ENCODE measurements around the gene STK32B. TPM values are rescaled to one million over a fixed set of nuclear protein-coding genes. Genes with fewer than 3 reads are reported as not detected.

STK32B gene
- total and polyA plus RNA-seq, 9 of the 15 experiments (the other 6 are each of a cell fraction or from before 2014, with no cell fraction given), result 0.03 to 0.20 (median 0.07) TPM; not detected in 2

GRCh38 chr4:5037553-5038551 lies 13.4 kb upstream of the STK32B start (continued):
- TF ChIP-seq ELK1 (CRISPR knock-in tag; IDR thresholded peaks at IDR 0.05) (no peak), FOXM1 (IDR thresholded peaks at IDR 0.05; ENCODE audit: low read depth) (peak; percentile 37; the same call in 1 of the 2 replicates), FOXM1 (CRISPR knock-in tag; IDR thresholded peaks at IDR 0.05; ENCODE audit: low read depth) (no peak), FOXJ3 (CRISPR knock-in tag; IDR thresholded peaks at IDR 0.05) (no peak), HNRNPUL1 (IDR thresholded peaks at IDR 0.05; ENCODE audit: low read length) (no peak), SPI1 (IDR thresholded peaks at IDR 0.05; ENCODE audit: borderline replicate concordance, low read depth, low read length) (peak; percentile 88), ZBTB9 (CRISPR knock-in tag; IDR thresholded peaks at IDR 0.05) (no peak), SRF (CRISPR knock-in tag; IDR thresholded peaks at IDR 0.05) (no peak), ATF1 (CRISPR knock-in tag; IDR thresholded peaks at IDR 0.05) (no peak), ATF1 (tag; IDR thresholded peaks at IDR 0.05) (no peak), RAD21 (CRISPR knock-in tag; conservative IDR thresholded peaks at IDR 0.05 in 1 of 2, IDR thresholded peaks at IDR 0.05 in 1 of 2) (no peak), ZBTB7A (IDR thresholded peaks at IDR 0.05; ENCODE audit: borderline replicate concordance, control insufficient read depth, low read depth, low read length) (no peak), TBP (optimal IDR thresholded peaks at IDR 0.05; ENCODE audit: low read depth, low read length) (no peak), PPARD (CRISPR knock-in tag; IDR thresholded peaks at IDR 0.05) (no peak), E2F4 (CRISPR knock-in tag; IDR thresholded peaks at IDR 0.05; ENCODE audit: low read depth) (no peak), KAT8 (IDR thresholded peaks at IDR 0.05; ENCODE audit: low read depth) (no peak), SIN3B (IDR thresholded peaks at IDR 0.05; ENCODE audit: low read depth) (no peak), ZNF655 (CRISPR knock-in tag; IDR thresholded peaks at IDR 0.05) (no peak), ZNF239 (CRISPR knock-in tag; IDR thresholded peaks at IDR 0.05) (no peak), NELFE (IDR thresholded peaks at IDR 0.05; ENCODE audit: insufficient read depth, insufficient read length) (no peak), ZNF511 (CRISPR knock-in tag; IDR thresholded peaks at IDR 0.05) (no peak), TAL1 (IDR thresholded peaks at IDR 0.05) (peak; percentile 87), HDAC3 (IDR thresholded peaks at IDR 0.05; ENCODE audit: borderline replicate concordance, partially characterized antibody) (no peak)
